ENCODE measurements around the gene NPDC1. TPM values are rescaled to one million over a fixed set of nuclear protein-coding genes. Genes with fewer than 3 reads are reported as not detected.
A peak's percentile ranks its signal among the peaks of the same experiment; 100 is the strongest.
"Not testable (repeated sequence)": the region's sequence is repeated elsewhere in the genome, so short reads cannot be mapped to it uniquely, and the experiment has no call there.

NPDC1 gene
- total RNA-seq, 1 experiment from 2014 or later: 39.2 TPM

DNA sequence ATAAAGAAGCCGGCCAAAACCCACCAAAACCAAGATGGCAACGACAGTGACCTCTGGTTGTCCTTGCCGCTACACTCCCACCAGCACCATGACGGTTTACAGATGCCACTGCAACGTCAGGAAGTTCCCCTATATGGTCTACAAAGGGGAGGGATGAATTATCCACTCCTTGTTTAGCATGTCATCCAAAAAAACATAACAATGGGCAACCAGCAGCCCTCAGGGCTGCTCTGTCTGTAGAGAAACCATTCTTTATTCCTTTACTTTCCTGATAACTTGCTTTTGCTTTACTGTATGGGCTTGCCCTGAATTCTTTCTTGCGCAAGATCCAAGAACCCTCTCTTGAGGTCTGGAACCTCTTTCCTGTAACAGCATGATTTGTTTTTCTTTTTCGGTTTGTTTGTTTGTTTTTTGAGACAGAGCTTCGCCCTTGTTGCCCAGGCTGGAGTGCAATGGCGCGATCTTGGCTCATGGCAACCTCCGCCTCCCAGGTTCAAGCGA is 29.3 kb upstream of the NPDC1 start:
- DNase-seq (ENCODE audit: low read depth): no peak

DNA sequence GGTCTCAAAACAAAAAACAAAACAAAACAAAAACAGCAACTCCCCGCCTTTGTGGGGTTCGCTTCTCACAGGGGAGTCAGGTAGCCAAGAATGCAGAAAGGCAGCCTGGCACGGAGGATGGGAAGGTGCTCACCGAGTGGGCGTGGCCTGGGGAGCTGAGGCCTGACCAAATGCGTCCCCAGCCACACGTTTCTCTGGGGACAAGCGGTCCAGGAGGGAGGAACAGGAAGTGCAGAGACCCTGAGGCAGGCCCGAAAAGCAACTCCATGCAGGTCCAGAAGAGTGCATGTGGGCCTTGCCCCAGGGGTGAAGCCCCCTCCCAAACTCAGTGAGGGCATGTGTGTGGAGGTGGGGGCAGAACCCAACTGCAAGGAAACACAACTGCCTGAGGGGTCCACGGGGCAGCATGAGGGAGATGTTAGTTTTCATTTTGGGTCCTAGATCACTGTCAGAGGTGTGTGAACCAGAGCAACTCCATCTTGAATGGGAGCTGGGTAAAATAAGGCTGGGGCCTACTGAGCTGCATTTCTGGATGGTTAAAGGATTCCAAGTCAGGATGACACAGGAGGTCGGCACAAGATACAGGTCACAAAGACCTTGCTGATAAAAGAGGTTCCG is 28.8 kb upstream of the NPDC1 start:
- no peak for DNase-seq (ENCODE audit: low read depth)

DNA sequence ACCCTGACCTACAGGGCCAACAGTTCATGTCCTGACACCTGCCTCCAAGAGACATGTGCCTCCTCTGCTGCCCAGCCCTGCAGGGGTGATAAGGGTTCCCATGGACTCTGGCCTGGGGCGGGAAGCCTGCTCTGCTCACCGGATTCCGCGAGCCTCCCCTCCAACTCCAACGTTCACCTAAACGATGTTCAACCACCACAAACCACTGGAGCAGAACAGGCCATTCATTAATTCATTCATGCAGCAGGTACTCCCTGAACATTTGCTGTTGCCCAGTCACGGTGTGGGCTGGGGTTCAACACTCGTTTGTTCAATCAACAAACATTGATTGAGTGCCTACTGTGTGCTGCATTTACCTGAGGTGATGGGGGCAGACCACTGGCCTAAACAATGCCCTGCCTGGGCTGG is 28.0 kb upstream of the NPDC1 start:
- no peak for DNase-seq (ENCODE audit: low read depth)

DNA sequence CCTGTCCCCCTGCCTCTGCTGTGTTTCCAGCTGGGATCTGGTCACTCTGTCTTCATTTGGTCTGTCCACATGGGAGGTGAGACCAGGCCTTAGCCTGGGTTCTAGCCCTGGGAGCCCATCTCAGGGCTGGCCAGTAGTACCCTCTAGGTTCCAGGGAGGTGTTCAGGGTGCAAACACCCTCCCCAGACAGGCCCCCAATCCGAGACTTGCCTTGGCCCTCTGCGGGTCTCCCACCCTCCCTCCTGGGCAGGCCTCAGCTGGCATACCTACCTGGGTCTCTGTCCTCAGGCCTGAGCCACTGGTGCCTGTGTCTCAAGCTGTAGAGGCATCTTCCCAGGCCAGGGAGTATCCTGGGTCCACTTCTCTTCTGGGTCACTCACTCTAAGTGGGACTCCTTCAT is 25.3 kb upstream of the NPDC1 start:
- DNase-seq (ENCODE audit: low read depth): no peak

DNA sequence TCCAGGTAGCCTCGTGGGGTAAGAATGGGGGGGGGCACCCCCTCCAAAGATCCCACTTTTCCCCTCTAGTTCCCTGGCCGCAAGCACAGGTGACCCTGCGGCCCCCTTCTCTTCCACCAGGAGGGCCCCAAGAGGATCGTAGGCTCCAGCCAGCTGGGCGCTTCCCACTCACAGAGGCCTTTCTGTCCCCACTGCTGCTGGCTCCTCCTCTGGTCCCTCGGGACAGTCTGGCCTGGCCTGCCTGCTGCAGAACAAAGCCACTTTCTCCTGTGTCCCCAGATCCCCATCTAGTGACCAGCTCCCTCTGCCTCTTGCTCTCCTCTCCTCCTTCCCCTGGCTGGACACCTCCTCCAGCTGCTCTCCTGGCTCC is 24.9 kb upstream of the NPDC1 start:
- DNase-seq (ENCODE audit: low read depth): no peak

DNA sequence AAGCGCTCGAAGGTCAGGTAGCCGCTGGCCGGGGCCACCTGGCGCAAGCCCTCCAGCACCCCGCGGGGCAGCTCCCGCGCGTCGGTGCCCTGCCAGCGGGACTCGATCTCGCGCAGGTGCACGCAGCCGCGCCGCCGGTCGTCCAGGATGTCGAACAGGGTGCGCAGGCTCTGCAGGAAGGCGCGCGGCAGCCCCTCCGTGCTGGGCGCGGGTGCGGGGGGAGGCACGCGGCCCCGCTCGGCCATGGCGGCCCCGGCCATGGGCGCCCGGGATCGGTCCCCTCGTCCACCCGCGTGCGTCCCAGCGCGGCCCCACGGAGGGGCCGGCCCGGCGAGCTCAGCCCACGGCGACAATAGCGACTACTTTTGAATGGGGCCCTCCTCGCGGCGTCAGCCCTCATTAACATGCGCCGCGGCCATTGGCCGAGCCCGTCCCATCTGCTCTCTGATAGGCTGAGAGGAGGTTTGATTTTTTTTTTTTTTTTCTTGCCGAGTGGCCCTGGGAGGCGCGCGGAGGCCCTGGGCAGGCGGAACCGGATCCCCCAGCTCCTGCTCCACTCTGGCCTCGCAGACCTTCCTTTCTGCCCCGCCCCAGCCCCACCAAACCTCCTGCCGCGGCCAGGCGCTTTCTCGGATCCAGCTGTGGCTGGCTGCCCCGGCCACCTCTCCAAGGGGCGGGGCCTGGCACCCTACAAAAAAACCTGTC is 24.4 kb upstream of the NPDC1 start, which contains the start of gene SAPCD2:
SAPCD2 (minus strand) TSS at position 357 of the 705 bp plus-strand sequence; CDS start at position 260, 97 bp downstream.
- DNase-seq (ENCODE audit: low read depth): peak; percentile 95

DNA sequence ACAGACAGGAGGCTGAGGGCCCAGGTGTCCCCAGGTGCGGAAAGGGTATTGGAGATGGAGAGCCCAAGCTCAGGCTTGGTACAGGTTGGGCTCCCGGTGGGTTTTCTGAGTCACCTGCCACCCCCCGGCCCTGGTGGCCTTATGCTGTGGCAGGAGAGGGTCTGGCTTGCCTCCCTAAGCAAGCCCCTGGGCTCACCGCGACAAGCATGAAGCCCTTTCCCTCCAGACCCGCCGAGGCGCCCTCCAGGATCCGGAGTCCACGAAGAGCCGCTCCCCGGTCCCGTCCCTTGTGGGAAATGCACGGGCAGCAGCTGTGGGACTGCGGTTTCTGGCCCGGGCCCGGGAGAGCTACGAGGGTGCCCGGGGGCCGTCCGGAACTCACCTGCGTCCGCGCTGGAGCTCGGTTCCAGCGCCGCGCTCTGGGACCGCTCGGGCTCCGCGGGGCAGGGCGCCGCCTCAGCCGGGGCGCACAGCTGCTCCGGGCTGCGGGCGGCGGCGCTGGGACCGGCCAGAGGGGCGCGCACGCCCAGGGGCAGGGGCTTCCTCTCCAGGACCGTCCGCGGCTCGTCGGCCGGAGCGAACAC is 23.6 kb upstream of the NPDC1 start:
- DNase-seq (ENCODE audit: low read depth): no peak

DNA sequence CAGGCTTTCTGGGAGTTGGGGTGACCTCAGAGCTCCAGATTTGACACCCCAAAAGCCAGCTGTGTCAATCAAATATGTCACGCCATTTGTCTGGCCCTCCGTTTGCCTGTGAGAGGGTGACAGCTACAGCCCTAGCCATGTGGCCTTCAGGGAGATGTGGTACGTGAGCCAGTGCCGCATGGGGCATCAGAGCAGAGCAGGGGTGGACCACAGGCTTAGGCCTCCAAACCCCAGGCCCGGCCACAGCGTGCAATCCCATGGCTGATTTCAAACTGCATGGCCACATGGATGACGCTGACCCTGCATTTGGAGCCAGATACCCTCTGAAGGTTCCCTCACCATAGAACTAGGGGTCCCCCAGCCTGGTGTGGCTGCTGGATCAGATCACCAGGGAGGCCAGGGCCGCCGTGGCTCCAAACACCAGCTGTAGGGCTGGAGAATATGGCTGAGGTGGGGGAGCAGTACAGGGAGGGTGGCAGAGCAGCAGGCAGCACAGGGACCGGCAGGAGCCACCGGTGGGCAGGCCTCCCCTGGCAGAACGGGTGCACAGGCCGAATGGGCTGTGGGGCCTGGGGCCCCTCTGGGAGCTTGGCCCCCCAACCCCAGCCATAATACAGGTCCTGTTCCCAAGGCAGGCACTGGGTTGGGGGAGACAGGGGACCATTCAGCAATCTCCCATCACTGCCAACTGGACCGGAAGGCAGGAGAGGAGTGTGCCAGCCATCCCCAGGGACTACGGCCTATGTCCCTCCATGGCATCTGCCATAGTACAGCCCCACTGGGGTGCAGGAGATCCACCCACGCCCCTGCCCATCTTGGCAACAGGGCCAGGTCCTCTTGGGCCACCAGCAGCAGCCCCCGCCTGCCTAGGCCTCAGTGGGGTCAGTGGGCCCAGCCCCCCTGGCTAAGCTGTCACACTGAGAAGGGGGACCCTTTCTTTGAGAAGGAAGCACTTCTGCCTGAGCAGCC is 22.8 kb upstream of the NPDC1 start:
- DNase-seq (ENCODE audit: low read depth): no peak

DNA sequence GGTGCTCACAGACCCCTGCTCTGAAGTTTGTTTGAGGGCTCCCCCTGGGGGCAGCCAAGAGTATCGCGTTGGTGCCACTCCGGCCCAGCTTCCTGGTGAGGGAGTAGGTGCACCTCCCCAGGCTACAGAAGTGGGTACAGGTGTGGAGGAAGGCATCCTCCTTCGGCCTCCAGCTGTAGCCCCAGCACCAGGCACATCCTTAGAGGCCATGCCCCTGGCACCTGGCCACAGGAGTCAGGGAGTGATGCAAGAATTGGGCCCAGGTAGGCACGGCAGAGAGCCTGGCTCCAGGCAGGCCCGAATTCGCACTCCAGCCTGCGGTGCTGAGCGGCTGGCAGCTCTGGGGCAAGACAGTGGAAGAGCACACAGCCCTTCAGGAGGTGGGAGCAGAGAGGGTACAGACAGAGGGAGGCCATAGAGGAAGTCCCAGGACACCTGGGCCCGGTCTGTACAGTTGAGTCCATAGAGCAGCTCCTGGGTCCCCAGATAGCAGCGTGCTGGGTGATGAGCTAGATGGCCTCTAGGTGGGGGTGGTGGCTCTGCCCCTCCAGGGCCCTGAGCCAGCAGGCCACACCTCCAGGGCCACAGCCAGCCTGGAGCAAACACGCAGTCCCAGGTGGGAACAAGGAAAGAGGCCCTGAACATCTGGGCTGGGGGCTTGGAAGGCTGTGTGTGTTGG is 22.0 kb upstream of the NPDC1 start:
- DNase-seq (ENCODE audit: low read depth): peak; percentile 74

DNA sequence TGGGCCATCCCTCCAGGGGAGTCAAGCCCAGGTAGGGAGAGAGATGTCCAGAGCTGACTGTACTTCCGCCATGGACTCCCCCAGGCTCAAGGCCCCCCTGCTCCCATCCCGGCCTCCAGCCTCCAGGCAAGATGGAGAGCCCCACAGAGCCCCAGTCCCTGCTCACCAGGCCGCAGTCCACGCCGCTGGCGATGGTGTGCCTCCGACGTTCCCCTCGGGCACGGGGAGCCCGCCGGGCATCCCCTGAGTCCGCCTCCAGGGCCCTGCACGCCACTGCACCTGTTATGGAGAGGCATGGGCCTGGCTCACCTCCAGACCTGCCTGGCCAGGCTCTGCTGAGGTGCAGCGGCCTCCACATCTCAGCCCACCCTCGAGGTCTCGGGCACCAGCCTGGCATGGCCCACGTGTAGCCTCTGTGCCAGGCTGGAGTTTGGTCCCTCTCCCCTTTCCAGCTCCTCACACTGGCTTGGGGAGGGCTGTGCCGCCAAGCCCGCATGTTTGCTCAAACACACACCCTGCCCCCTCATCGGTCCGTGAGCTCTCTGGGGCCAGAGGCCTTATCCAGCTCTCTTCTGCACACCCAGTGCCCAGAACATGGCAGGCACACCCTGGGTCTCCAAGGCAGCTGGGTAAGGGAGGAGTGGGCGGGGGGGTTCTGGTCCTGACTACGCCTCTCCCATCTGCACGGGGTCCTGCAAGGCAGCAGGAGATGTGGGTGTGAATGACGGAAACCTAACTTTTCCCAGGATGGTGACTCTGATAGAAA is 20.3 kb upstream of the NPDC1 start:
- DNase-seq (ENCODE audit: low read depth): no peak

DNA sequence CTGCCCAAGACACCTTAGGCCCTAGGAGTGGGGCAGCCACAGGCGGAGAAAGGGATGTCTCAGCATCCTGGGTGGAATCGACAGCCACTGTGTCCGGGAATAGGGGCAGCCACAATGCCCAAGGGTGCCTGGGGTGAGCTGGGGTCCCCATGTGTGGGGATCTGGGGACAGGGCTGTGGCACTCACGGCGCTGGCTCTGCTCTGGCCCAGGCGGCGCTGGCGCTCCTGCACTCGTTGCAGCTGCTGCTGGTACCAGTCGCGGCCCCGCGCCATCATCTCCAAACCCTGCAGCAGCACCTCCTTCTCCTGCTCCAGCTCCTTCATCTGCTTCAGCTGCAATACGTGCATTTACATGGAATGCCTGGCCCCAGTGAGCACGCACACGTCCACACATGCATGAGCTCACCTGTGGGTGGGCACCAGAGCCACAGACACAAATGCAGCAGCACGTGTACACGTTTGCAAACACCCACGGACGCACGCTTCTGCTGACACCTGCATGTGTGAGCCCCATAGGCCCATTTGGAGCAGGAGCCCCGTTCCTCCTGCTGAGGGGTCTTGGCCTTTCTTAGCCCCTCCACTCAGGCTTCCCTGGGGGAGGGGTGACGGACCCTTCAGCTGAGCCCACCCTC is 19.5 kb upstream of the NPDC1 start:
- no peak for DNase-seq (ENCODE audit: low read depth)

DNA sequence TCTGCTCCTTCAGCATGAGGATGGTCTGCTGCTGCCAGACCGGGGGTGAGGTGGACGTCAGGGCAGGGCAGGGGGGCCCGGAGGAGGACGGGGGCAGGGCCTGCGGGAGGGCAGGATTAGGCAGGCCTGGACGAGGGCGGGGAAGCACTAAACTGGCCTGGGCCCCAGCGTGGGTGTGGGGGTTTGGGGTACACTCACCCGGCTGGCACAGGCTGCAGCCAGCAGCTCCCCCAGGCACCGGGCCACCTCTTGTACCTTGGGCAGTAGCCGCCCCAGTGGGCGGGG is 18.8 kb upstream of the NPDC1 start:
- no peak for DNase-seq (ENCODE audit: low read depth)

DNA sequence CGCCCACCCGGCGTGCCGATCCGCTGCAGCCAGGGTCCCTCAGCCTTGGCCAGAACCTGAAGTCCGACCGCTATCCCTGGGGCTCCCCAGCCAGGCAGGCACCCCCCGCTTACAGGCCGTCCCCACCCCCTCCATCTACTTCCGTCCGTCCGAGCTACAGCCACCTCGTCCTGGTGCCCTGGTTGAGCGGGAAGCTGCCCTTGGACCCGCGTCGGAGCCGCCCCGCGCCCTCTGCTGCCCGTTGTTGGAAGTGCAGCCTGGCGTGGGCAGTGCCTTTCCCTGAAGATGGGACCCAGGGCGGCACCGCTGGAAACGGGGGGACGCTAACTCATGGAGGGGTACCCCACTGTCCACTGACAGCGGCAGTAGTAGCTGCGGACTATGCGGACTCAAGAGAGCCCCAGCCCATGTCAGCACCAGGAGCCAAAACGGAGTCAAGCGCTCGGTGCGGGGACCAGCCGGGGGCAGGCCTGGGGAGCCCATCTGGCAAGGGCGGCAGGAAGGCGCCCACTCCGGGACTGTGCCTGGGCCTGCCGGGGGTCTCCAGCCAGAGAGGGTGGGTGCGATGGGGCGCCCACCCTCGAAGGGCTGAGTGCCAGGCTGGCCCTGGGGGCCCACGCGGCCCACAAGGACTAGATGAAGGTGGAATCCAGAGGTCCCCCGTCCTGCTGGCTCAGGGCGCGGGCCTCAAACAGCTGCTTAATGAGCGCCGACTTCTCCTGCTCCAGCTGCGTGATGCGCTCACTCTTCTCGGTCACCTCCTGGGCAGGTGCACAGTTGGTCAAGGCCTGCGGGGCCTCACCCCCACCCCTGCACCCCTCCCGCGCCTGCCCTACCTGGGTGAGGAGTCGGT is 18.3 kb upstream of the NPDC1 start:
- peak; percentile 43 for DNase-seq (ENCODE audit: low read depth)

DNA sequence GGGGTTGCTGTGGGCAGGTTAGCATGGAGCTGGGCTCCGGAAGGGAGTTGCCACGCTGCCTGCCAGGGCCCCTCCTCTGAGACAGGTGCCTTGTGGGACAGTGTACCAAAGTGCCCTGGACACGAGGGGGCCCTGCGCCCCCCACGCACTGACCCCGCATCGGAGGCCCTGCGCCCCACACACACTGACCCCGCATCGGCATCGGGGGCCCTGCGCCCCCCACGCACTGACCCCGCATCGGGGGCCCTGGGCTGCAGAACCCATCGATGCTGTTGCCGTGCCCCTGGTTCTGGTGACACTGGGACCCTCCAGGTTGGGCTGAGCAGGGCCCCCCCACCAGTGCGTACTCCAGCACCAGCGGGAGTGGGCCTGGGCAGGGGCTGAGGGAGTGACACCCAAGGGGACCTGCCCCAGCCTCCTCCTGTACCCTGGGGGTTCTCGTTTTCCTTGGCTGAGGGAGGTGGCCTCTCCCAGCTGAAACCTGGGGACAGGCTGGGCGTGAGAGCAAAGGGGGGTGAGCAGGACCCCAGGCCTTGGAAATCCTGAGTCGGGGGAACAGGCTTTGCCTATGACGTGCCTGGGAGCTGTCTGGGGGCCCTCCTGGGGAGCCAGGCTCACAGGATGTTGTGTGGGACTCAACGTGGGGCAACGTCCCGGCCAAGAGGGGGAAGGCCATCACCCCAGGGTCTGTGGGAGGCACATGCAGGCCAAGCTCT is 17.5 kb upstream of the NPDC1 start:
- no peak for DNase-seq (ENCODE audit: low read depth)

DNA sequence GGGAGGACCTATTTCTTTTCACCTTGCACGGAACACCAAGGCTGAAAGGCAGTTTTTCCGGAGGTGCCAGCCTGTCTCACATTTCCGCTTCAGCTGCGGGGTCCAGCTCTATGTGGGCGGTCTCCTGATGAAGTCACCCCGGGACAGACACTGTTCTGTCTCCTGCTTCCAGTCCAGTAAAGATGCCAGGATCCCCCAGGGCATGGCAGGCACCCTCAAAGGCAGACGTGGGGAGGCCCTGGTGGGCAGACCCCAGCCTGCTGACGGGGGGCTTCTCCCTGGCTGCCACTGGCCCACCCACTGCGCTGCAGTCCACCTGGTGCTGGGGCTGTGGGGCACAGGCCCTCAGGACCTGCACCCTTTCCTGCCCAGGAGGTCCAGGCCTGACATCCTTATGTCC is 16.8 kb upstream of the NPDC1 start:
- DNase-seq (ENCODE audit: low read depth): not testable (repeated sequence)

DNA sequence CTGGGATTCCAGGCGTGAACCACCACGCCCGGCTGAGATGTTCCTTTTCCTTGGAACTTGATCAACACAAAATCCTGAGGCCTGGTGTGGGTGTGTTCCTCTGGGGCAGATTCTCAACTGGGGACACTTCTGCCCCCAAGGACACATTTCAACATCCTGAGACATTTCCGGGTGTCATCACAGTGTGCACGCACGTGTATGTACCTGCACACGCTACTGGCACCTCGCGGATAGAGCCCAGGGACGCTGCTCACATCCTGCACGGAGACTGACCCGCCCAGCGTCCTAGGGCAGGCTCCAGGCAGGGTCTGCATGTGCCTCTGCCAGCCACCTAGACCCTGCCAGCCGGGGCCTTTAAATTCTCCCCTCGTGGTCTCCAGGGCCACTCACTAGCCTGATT is 16.4 kb upstream of the NPDC1 start:
- no peak for DNase-seq (ENCODE audit: low read depth)

DNA sequence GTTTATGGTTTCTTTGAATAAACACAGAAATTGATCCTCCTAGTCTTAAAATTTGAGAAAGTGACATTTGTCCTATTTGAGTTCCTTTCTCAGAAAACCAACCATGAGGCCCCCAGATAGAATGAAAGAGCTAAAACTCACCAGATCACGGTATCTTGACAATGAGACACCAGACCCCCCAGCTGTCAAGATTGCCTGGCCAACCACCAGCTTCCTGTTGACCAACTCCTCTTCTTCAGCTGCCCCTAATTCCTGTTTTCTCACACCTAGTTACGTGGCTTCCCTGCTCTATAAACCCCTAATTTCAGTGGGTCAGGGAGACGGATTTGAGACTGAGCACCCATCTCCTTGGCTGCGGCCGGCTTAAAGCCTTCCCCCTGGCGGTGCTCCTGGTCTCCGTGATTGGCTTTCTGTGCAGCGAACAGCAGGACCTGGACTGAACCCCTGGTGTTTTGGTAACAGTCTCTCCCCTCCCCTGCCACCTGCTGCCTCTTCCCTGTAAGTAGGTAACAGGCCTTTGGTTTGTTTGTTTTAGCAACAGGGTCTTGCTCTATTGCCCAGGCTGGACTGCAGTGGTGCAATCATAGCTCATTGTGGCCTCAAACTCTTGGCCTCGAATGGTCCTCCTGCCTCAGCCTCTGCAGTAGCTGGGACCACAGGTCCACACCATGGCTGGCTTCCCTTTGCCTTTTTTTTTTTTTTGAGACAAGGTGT is 12.7 kb upstream of the NPDC1 start:
- DNase-seq (ENCODE audit: low read depth): no peak

DNA sequence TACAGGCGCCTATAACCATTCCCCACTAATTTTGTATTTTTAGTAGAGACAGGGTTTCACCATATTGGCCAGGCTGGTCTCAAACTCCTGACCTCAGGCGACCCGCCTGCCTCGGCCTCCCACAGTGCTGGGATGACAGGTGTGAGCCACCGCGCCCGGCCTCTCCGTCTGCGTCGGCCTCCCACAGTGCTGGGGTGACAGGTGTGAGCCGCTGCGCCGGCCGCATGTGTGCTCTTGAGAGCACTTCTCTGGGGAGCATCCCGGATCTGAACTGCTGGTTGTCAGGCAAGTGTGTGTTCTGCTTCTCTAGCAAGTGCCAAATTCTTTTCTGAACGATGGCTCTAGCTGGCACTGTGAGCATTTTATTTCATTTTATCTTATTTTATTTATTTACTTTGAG is 11.6 kb upstream of the NPDC1 start:
- no peak for DNase-seq (ENCODE audit: low read depth)
